AG04449 (cell line): ENCODE results near the gene CCDC158.

ENCODE experiments used
- CTCF ChIA-PET: fragments of 350-600 bp; formaldehyde crosslinking; extraction: SDS; loops from one replicate; lab custom pipeline; 2021; ENCODE audit warnings: antibody characterized with exemption; lab: Yijun Ruan, JAX
- POLR2A ChIA-PET: fragments of 400-600, 350-600 bp; formaldehyde crosslinking; extraction: SDS; loops from one replicate; lab custom pipeline; 2020; ENCODE audit warnings: antibody characterized with exemption, inconsistent platforms; lab: Yijun Ruan, JAX
- DNase-seq: peaks from one replicate; pipeline ENCODE4 v3.0.0-alpha.2; 2010; ENCODE audit warnings: low read depth, low spot score
- H3K4me3 ChIP-seq: 2 replicates; pipeline ENCODE4 v1.5.1; 2011; ENCODE audit warnings: low read depth, mild to moderate bottlenecking, control low read depth, low read length
- CTCF ChIP-seq: IDR thresholded peaks from one replicate; pipeline ENCODE4 v1.5.1; 2011; ENCODE audit warnings: mild to moderate bottlenecking, moderate library complexity, low read length, control low read depth, inconsistent platforms; ENCODE audit not compliant: insufficient read depth; ENCODE audit errors: missing control alignments

Gene CCDC158

GRCh38 chr4:76307660-76308014 lies 113.3 kb downstream of the CCDC158 start:
- DNase-seq = no peak
- peak overlapping the region; percentile 79 for H3K4me3 ChIP-seq
- ChIA-PET CTCF (interaction anchor here (1.0 to 6.1 kb wide), 15 partner anchors 9 to 197 kb away, joined by 3 to 73 read pairs (median 5); no protein-coding TSS in a partner anchor), POLR2A (no interaction called here)
- TF ChIP-seq CTCF = no peak

GRCh38 chr4:76306882-76307659 lies 113.9 kb downstream of the CCDC158 start:
- no peak for DNase-seq
- ChIA-PET POLR2A (interaction anchor here (1.6 kb wide), 1 partner anchor 159 kb away, joined by 4 read pairs; the partner anchor contains the start of gene NUP54), CTCF (interaction anchor here (0.8 to 6.1 kb wide), 19 partner anchors 9 to 197 kb away, joined by 3 to 73 read pairs (median 5); no protein-coding TSS in a partner anchor)
- H3K4me3 ChIP-seq = peak overlapping the region; percentile 79
- TF ChIP-seq CTCF = peak; percentile 69

- no peak for TF ChIP-seq CTCF
- peak within 1 kb of the TSS; percentile 79 for H3K4me3 ChIP-seq
- ChIA-PET CTCF (interaction anchor here (0.8 to 6.1 kb wide), 18 partner anchors 8 to 156 kb away, joined by 3 to 73 read pairs (median 5); no protein-coding TSS in a partner anchor), POLR2A (interaction anchor here (1.2 to 1.6 kb wide), 3 partner anchors 9 to 158 kb away, joined by 4 to 7 read pairs (median 6); partner anchors contain the start of genes NUP54 and SCARB2)
- DNase-seq = no peak
Observed at GRCh38 chr4:76305971-76306881, 114.7 kb downstream of the CCDC158 start, which contains the start of gene STBD1. TSS of gene STBD1 (plus strand) at chr4:76306733. CDS start at chr4:76306770, 37 bp downstream.

- POLR2A ChIA-PET = interaction anchor here (1.2 to 1.3 kb wide), 2 partner anchors 10 to 92 kb away, joined by 6 to 7 read pairs; partner anchors contain the start of gene SCARB2
- CTCF ChIA-PET = interaction anchor here (1.7 to 6.1 kb wide), 4 partner anchors 27 to 126 kb away, joined by 6 to 73 read pairs (median 14); no protein-coding TSS in a partner anchor
- H3K4me3 ChIP-seq = peak overlapping the region; percentile 79
- no peak for TF ChIP-seq CTCF
- DNase-seq = no peak
Observed at GRCh38 chr4:76305033-76305687, 115.8 kb downstream of the CCDC158 start.

- no peak overlapping the region for H3K4me3 ChIP-seq
- DNase-seq = no peak
- TF ChIP-seq CTCF = no peak
- POLR2A ChIA-PET = no interaction called here
- CTCF ChIA-PET = no interaction called here
Observed at GRCh38 chr4:76302826-76303438, 118.0 kb downstream of the CCDC158 start.
